Esophagus muscularis mucosa (tissue), 4 donors: ENCODE data around the gene GPATCH2.

Experiments
- CTCF ChIP-seq, 3 experiments: fragments of 200-600 bp in 2 of 3; fragments of 450-650 bp in 1 of 3; sonication (generic) in 2 of 3; IDR thresholded peaks; one replicate each; pipeline ENCODE4 v1.5.1; 2017 to 2019; ENCODE audit warnings: antibody characterized with exemption in 3 of 3, mild to moderate bottlenecking in 2 of 3, moderate library complexity in 1 of 3
- EP300 ChIP-seq: sonication (generic); formaldehyde crosslinking; IDR thresholded peaks from one replicate; pipeline ENCODE4 v1.6.1; 2017; ENCODE audit warnings: antibody characterized with exemption
- POLR2A ChIP-seq: fragments of 450-650 bp; IDR thresholded peaks from one replicate; pipeline ENCODE4 v1.6.1; 2017; ENCODE audit warnings: antibody characterized with exemption, moderate library complexity, mild to moderate bottlenecking, low read depth

GRCh38 chr1:217493290-217493689, 137.6 kb downstream of the GPATCH2 start:
- TF ChIP-seq EP300 (no peak), CTCF (IDR thresholded peaks at IDR 0.05) (no peak), POLR2A (no peak)
